SK-N-SH treated with all-trans-retinoic acid at 6 μM for 48 hours (cell line): ENCODE measurements around the gene PF4V1.

Source experiments
- ARNTL ChIP-seq: fragments of 450-650 bp; formaldehyde crosslinking; IDR thresholded peaks from 2 replicates; pipeline ENCODE4 v1.5.0; 2020; ENCODE audit warnings: low read depth, mild to moderate bottlenecking, moderate library complexity, borderline replicate concordance
- BACH2 ChIP-seq: fragments of 250-450 bp; sonication (Bioruptor Pico); IDR thresholded peaks from 2 replicates; pipeline ENCODE4 v1.9.0; 2021; ENCODE audit warnings: mild to moderate bottlenecking, borderline replicate concordance
- CSDC2 ChIP-seq: fragments of 250-450 bp; sonication (Bioruptor Pico); IDR thresholded peaks from 2 replicates; pipeline ENCODE4 v1.5.0; 2020; ENCODE audit warnings: mild to moderate bottlenecking, moderate library complexity
- PATZ1 ChIP-seq: fragments of 250-450 bp; sonication (Bioruptor Pico); IDR thresholded peaks from 2 replicates; pipeline ENCODE4 v1.8.0; 2020; ENCODE audit warnings: mild to moderate bottlenecking, moderate library complexity, borderline replicate concordance
- PPARA ChIP-seq: fragments of 250-450 bp; sonication (Bioruptor Pico); IDR thresholded peaks from 2 replicates; pipeline ENCODE4 v1.5.0; 2020; ENCODE audit warnings: mild to moderate bottlenecking, borderline replicate concordance
- RARB ChIP-seq: fragments of 250-450 bp; sonication (Bioruptor Pico); IDR thresholded peaks from 2 replicates; pipeline ENCODE4 v1.8.0; 2021; ENCODE audit warnings: mild to moderate bottlenecking, moderate library complexity
- ZNF70 ChIP-seq: fragments of 450-650 bp; formaldehyde crosslinking; IDR thresholded peaks from 2 replicates; pipeline ENCODE4 v1.5.0; 2020; ENCODE audit warnings: mild to moderate bottlenecking, moderate library complexity
- TF ChIP-seq, protein P1 (sequence below): fragments of 250-450 bp; sonication (Bioruptor Pico); IDR thresholded peaks from 2 replicates; pipeline ENCODE4 v1.8.0; 2021; ENCODE audit warnings: low read depth, mild to moderate bottlenecking, moderate library complexity, borderline replicate concordance

DNA sequence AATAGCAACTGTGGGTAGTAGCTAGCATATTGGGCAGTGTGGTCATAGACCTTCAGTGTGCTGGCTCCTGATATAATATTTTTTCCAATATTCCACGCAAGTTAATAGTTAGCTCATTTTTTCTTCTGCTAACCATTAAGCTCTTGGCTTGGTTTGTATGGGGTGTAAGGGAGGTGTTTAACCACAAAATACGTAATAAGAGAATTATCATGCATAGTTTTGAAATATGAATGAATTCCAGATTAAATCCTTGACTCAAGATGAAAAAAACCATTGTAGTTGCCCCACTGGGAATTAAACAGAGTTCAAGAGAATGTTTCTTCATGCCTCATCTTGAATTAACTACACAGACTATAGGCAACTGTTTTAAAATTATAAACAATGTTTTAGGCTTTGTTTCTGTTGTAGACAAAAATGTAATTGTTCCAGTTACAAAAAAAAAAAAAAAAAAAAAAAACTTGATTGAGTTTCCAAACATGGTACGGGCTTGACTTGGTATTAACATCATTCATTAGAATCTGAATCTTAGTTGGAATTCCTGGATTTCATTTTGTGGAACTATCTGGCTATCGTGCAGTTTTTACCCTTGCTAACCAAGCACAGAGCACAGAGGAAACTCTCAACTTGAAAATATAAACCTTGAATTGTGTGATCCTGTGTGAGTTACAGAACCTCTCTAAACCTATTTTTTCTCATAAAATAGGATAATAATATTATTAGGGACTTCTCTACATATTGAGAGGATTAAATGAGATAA lies 44.5 kb downstream of the PF4V1 start:
- TF ChIP-seq ZNF70 (CRISPR knock-in tag) (no peak), ARNTL (CRISPR knock-in tag) (no peak), CSDC2 (CRISPR knock-in tag) (no peak), PATZ1 (no peak), PPARA (CRISPR knock-in tag) (no peak), BACH2 (no peak), RARB (no peak)
- TF ChIP-seq, protein P1, sequence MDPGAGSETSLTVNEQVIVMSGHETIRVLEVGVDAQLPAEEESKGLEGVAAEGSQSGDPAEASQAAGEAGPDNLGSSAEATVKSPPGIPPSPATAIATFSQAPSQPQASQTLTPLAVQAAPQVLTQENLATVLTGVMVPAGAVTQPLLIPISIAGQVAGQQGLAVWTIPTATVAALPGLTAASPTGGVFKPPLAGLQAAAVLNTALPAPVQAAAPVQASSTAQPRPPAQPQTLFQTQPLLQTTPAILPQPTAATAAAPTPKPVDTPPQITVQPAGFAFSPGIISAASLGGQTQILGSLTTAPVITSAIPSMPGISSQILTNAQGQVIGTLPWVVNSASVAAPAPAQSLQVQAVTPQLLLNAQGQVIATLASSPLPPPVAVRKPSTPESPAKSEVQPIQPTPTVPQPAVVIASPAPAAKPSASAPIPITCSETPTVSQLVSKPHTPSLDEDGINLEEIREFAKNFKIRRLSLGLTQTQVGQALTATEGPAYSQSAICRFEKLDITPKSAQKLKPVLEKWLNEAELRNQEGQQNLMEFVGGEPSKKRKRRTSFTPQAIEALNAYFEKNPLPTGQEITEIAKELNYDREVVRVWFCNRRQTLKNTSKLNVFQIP = no peak
